ENCODE data around the gene TDRD9.

- TF ChIP-seq CTCF (conservative IDR thresholded peaks at IDR 0.05; ENCODE audit: low read depth, low read length) (no peak), SMC3 (IDR thresholded peaks at IDR 0.05; ENCODE audit: low read depth, low read length) (no peak), MXI1 (IDR thresholded peaks at IDR 0.05; ENCODE audit: borderline replicate concordance, low read depth, low read length) (no peak), POLR2A (IDR thresholded peaks at IDR 0.05; ENCODE audit: low read depth, low read length) (no peak), BHLHE40 (IDR thresholded peaks at IDR 0.05; ENCODE audit: low read depth, low read length) (no peak), USF2 (IDR thresholded peaks at IDR 0.05; ENCODE audit: low read depth, low read length) (no peak), RCOR1 (IDR thresholded peaks at IDR 0.05; ENCODE audit: insufficient replicate concordance, low read length) (no peak), RAD21 (IDR thresholded peaks at IDR 0.05; ENCODE audit: low read length) (no peak), MAFK (IDR thresholded peaks at IDR 0.05; ENCODE audit: low read depth, low read length) (no peak)
Observed at GRCh38 chr14:104054222-104054905, 126.1 kb downstream of the TDRD9 start.

Measured in IMR-90 (cell line).